Hepatocyte (in vitro differentiated cells): Measurements from ENCODE around the gene PIWIL1. TPM values are rescaled to one million over a fixed set of nuclear protein-coding genes. Genes with fewer than 3 reads are reported as not detected.

ENCODE experiments used
- DNase-seq: peaks from one replicate; pipeline ENCODE4 v3.0.0-alpha.2; 2016; ENCODE audit warnings: low spot score
- H2AFZ ChIP-seq: fragments of 200-600 bp; sonication (generic); 2 replicates; pipeline ENCODE4 v1.6.0; 2016; ENCODE audit warnings: antibody characterized with exemption, mild to moderate bottlenecking
- H3K27ac ChIP-seq: fragments of 200-600 bp; sonication (generic); 2 replicates; pipeline ENCODE4 v1.5.1; 2016; ENCODE audit warnings: mild to moderate bottlenecking
- H3K27me3 ChIP-seq: fragments of 200-600 bp; sonication (generic); 2 replicates; pipeline ENCODE4 v1.6.1; 2016
- H3K36me3 ChIP-seq: fragments of 200-600 bp; sonication (generic); replicated peaks from 2 replicates; pipeline ENCODE4 v1.5.1; 2016; ENCODE audit warnings: low read depth; ENCODE audit not compliant: insufficient read depth
- H3K4me1 ChIP-seq: fragments of 200-600 bp; sonication (generic); 2 replicates; pipeline ENCODE4 v1.5.1; 2016; ENCODE audit warnings: mild to moderate bottlenecking, moderate library complexity; ENCODE audit not compliant: insufficient read depth
- H3K4me2 ChIP-seq: fragments of 200-600 bp; sonication (generic); 2 replicates; pipeline ENCODE4 v1.6.0; 2016
- H3K4me3 ChIP-seq: fragments of 200-600 bp; sonication (generic); 2 replicates; pipeline ENCODE4 v1.5.1; 2016; ENCODE audit warnings: mild to moderate bottlenecking
- H3K79me2 ChIP-seq: fragments of 200-600 bp; sonication (generic); 2 replicates; pipeline ENCODE4 v1.6.0; 2017; ENCODE audit warnings: mild to moderate bottlenecking
- H3K9me2 ChIP-seq: fragments of 200-600 bp; sonication (generic); replicated peaks from 2 replicates; pipeline ENCODE4 v1.6.0; 2017; ENCODE audit warnings: mild to moderate bottlenecking; ENCODE audit not compliant: insufficient read depth
- H3K9me3 ChIP-seq: fragments of 200-600 bp; sonication (generic); 2 replicates; pipeline ENCODE4 v1.5.1; 2016; ENCODE audit warnings: low read depth, mild to moderate bottlenecking
- H4K20me1 ChIP-seq: fragments of 200-600 bp; sonication (generic); 2 replicates; pipeline ENCODE4 v1.6.0; 2016; ENCODE audit warnings: mild to moderate bottlenecking; ENCODE audit not compliant: insufficient read depth, poor library complexity, severe bottlenecking
- CTCF ChIP-seq: fragments of 200-600 bp; sonication (generic); IDR thresholded peaks from 2 replicates; pipeline ENCODE4 v1.5.1; 2016; ENCODE audit warnings: antibody characterized with exemption, mild to moderate bottlenecking; ENCODE audit not compliant: poor library complexity
- EZH2 ChIP-seq: fragments of 200-600 bp; sonication (generic); IDR thresholded peaks from 2 replicates; pipeline ENCODE4 v1.6.1; 2016; ENCODE audit warnings: antibody characterized with exemption, mild to moderate bottlenecking, borderline replicate concordance
- EZH2phosphoT487 ChIP-seq: fragments of 200-600 bp; sonication (generic); IDR thresholded peaks from one replicate; pipeline ENCODE4 v1.6.1; 2018; ENCODE audit warnings: antibody characterized with exemption, mild to moderate bottlenecking, low read depth, moderate library complexity; ENCODE audit not compliant: unreplicated experiment, severe bottlenecking
- WGBS: methylation state at CpG from one replicate; pipeline ENCODE4 v1.1.6; 2016; ENCODE audit warnings: low lambda C conversion rate; ENCODE audit errors: missing lambda C conversion rate; 5-methylcytosine and 5-hydroxymethylcytosine counted together
- polyA plus RNA-seq: library from polyadenylated mRNA; unstranded; fragments of >200 nt; fragmentation: Nextera tagmentation; extraction: Ambion mirVana; gene quantifications from 2 replicates; pipeline ENCODE4 v1.2.1, GENCODE V29; 2016
- total RNA-seq: library from RNA; depleted of rRNA; stranded (reverse); fragments of >200 nt; gene quantifications from 2 replicates; pipeline ENCODE4 v1.2.3, GENCODE V29; 2014

PIWIL1 gene
- total and polyA plus RNA-seq, 2 experiments from 2014 or later, result not detected

- Histone ChIP-seq H3K36me3 (no peaks in the 10 kb centered on the region), H2AFZ (no peak overlapping the region), H3K4me1 (no peaks in the 10 kb centered on the region), H3K4me2 (no peak overlapping the region), H3K9me3 (no peaks in the 10 kb centered on the region), H3K4me3 (no peak overlapping the region), H4K20me1 (no peaks in the 10 kb centered on the region), H3K9me2 (no peaks in the 10 kb centered on the region), H3K27ac (no peak overlapping the region), H3K27me3 (peaks cover 28% of the 10 kb centered on the region), H3K79me2 (no peaks in the 10 kb centered on the region)
- TF ChIP-seq CTCF, result no peak
- no peak for TF ChIP-seq EZH2phosphoT487
- TF ChIP-seq EZH2, result no peak
- no peak for DNase-seq
Measured at GRCh38 chr12:130353081-130353480, 15.4 kb downstream of the PIWIL1 start.

- no peaks in the 10 kb centered on the region for H4K20me1 ChIP-seq
- no peak overlapping the region for H2AFZ ChIP-seq
- H3K27me3 ChIP-seq, result peaks cover 33% of the 10 kb centered on the region
- H3K79me2 ChIP-seq, result no peaks in the 10 kb centered on the region
- no peak for TF ChIP-seq EZH2
- no peak for TF ChIP-seq EZH2phosphoT487
- TF ChIP-seq CTCF, result no peak
- H3K27ac ChIP-seq, result no peak overlapping the region
- no peak overlapping the region for H3K4me2 ChIP-seq
- H3K36me3 ChIP-seq, result no peaks in the 10 kb centered on the region
- 76% methylated on average over 7 of the region's 7 CpGs for WGBS
- no peaks in the 10 kb centered on the region for H3K9me2 ChIP-seq
- H3K4me3 ChIP-seq, result no peak overlapping the region
- DNase-seq, result no peak
- no peaks in the 10 kb centered on the region for H3K9me3 ChIP-seq
- no peaks in the 10 kb centered on the region for H3K4me1 ChIP-seq
Measured at GRCh38 chr12:130354407-130354806, 16.7 kb downstream of the PIWIL1 start.

GRCh38 chr12:130356222-130356621 is 18.5 kb downstream of the PIWIL1 start:
- Histone ChIP-seq H3K27ac (no peak overlapping the region), H3K79me2 (no peaks in the 10 kb centered on the region), H3K4me3 (no peak overlapping the region), H3K27me3 (peaks cover 33% of the 10 kb centered on the region), H3K9me2 (no peaks in the 10 kb centered on the region), H2AFZ (no peak overlapping the region), H3K4me2 (no peak overlapping the region), H3K36me3 (no peaks in the 10 kb centered on the region), H3K9me3 (no peaks in the 10 kb centered on the region), H3K4me1 (no peaks in the 10 kb centered on the region), H4K20me1 (no peaks in the 10 kb centered on the region)
- no peak for TF ChIP-seq CTCF
- no peak for TF ChIP-seq EZH2phosphoT487
- TF ChIP-seq EZH2, result no peak
- DNase-seq, result no peak
- WGBS, result 65% methylated on average over 8 of the region's 8 CpGs

GRCh38 chr12:130357241-130357640 is 19.6 kb downstream of the PIWIL1 start:
- no peaks in the 10 kb centered on the region for H3K79me2 ChIP-seq
- no peak overlapping the region for H3K27ac ChIP-seq
- no peak overlapping the region for H3K4me2 ChIP-seq
- DNase-seq, result no peak
- no peaks in the 10 kb centered on the region for H4K20me1 ChIP-seq
- 73% methylated on average over 8 of the region's 8 CpGs for whole genome bisulfite sequencing
- H3K9me3 ChIP-seq, result no peaks in the 10 kb centered on the region
- H3K4me1 ChIP-seq, result no peaks in the 10 kb centered on the region
- TF ChIP-seq EZH2phosphoT487, result no peak
- no peak for TF ChIP-seq CTCF
- TF ChIP-seq EZH2, result no peak
- H2AFZ ChIP-seq, result no peak overlapping the region
- no peak overlapping the region for H3K4me3 ChIP-seq
- no peaks in the 10 kb centered on the region for H3K36me3 ChIP-seq
- H3K9me2 ChIP-seq, result no peaks in the 10 kb centered on the region
- H3K27me3 ChIP-seq, result peaks cover 33% of the 10 kb centered on the region
